GM21528 (cell line): ENCODE results near the gene TNS2.

Experiments
- ATAC-seq: cut with Tn5 transposase; IDR thresholded peaks from one replicate; pipeline ENCODE4 v1.9.1; 2021; ENCODE audit warnings: mild to moderate bottlenecking, moderate library complexity; ENCODE audit not compliant: unreplicated experiment, low FRiP score

The TNS2 gene

DNA sequence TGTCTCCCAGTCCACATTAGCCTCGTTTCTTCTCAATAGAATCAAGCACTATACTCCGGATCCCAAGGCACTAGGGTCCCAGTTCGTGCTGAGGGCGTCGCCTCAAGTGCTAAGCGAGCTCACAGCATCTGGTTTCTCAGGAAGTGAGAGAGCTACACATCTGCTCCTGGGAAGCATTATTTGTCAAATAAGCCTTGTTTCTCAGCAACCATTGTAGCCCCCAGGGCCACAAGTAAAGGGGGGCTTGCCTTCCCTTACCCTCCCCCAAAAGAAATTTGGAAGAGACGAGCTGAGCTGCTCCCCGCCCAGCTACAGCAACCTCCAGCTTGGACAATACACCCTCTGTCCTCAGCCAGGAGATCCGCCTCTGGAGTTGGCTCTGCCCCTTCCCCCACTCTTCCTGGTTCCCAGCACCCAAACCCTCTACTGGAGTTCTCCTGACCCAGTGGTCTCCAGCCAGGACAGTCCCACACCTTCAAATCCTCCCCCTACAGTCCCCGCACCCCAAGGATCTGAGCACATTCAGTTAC, 5.7 kb upstream of the TNS2 start:
- ATAC-seq: no peak

DNA sequence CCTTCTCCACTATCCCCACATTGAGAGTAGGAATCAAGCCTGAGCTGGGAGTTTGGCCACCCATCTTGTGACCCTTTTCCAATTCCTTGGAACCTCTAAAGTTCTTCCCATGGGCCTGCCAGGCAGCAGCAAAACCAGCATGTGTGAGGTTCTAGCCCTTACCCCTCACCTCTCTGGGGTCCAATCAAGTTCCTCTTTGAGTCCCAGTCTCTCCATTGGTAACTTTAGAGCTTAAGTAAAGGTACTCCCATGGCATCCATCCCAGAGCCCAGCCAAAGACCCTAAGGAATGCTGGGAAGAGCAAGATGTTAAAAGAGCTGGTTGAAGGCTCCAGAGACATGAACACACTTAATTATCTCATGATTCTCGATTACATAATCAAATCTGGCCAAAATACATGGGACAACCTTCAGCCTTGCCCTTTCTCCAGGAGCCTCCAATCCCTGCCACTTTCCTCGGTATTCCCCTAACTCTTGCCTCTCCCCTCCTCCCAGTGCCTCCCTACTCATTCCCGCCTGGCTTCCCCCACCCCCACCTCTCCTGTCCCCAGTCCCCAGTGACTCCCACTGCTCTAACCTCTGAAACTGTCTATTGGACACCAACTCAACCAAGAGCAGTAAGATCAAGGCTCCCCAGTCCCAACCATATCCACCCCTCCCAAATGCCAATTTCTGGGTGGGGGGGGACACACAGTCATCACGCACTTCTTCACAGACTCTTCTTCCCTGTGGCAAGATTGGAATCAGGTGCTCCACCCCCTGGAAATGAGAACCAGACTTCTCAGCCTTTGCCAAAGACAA, 4.8 kb upstream of the TNS2 start:
- ATAC-seq: no peak

DNA sequence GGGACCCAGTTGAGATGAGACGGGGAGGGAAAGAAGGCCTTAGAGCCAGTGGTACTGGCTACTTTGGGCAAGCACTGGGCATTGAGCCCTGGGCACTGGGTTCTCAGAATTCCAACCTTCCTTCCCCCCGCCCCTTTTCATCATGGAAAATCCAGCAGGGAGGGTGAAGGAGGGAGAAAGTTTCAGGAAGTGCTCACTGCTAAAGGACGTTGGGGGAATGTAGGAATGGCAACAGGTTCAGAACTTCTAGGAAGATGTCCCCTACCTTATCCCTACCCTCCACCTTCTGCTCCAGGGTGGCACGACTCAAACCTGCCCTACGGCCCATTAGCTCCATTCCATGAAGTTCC, 4.2 kb upstream of the TNS2 start:
- no peak for ATAC-seq

DNA sequence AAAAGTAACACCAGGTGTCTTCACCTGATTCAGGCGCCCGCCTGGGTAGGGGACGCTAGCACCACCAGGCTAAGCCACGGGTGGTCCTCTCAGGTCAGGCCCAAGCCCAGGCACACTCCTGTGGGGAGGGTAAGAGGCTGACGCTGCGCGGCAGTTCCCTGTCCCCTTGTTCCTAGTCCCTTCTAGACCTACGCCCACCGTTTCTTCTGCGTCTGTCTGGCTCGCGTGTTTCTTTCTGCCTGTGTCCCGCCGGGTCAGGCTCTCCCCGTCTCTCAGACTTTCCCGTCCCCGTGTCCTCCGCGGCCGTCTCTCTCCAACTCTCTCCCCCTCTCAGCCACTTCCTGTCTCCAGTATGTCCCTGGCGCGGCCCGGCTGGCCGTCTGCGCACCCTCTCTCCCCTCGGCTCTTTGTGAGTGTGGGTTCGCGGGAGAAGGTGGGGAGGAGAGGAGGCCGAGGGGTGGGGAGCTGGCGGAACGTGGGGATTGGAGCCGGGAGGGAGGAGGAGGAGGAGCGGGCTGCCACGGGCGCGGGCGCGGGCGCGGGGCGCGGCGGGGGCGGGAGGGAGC, 3.1 kb upstream of the TNS2 start:
- peak; percentile 36 for ATAC-seq

DNA sequence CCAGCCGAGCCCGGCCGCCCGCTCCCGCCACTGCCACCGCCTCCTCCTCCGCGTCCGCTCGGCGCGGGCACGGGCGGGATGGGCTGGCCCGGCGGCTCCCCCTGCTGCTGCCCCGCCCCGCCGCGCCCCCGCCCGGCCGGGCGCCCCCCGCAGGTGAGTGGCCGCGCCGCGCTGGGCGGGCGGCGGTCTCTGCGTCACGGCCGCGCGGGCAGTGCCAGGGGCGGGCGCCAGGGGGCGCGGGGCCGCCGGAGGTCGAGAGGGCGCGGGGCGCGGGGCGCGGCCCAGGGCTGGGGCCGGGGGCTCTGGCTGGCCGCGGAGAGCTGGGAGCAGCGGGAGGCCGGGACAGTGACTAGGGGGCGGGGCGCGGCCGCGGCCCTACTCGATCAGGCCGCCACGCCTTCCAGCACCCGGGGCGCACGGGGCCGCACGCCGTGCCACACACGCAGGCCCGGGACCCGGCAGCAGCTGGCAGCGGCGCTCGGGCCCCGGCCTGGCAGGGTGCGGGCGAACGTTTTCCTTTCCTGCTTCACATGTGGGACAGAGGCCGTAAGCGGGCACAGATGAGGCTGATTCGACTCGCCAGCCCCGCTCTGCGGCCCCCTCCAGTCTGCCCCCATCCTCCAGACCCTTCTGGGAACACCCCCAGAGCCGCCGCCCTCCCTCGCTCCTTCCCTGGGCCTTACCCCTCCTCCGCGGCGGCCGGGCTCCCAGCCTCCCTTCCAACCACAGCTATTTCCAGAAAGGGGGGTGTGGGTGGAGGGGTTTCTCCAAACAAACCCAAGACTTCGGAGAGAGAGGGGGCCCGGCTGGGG, 2.4 kb upstream of the TNS2 start:
- peak; percentile 60 for ATAC-seq

DNA sequence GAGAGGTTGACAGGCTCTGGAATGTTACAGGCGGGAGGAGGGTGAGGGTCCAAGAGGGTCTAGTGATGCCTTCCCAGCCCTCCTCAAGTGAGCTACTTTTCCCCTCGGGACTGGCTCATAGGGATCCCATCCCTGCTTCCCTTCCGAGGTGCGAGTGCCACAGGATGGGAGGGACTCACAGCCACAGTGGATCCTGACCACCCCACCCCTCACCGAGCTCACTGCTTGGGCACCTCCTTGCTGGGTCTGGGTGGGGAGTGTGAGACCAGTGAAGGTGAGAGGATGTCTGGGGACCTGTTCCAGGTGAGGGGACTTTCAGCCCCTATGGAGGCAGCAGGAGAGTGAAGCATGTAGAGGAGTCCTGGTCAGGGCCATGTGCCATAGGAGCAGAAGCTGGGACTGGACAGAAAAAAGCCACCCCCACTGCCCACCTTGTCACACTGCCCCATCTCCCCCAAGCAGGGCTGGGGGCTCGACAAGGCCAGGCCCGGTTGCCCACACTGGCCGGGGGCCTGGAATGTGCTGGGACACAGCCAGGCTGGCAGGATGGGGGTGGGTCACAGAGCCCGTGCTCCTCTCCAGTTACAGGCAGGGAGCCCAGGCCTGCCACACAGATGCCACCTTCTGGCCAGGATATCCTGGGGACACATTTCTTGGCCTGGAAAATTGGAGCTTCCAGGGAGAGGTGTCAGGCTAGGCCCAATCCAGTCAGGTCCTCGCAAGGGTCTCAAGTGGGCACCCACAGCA, 1.7 kb upstream of the TNS2 start:
- no peak for ATAC-seq

DNA sequence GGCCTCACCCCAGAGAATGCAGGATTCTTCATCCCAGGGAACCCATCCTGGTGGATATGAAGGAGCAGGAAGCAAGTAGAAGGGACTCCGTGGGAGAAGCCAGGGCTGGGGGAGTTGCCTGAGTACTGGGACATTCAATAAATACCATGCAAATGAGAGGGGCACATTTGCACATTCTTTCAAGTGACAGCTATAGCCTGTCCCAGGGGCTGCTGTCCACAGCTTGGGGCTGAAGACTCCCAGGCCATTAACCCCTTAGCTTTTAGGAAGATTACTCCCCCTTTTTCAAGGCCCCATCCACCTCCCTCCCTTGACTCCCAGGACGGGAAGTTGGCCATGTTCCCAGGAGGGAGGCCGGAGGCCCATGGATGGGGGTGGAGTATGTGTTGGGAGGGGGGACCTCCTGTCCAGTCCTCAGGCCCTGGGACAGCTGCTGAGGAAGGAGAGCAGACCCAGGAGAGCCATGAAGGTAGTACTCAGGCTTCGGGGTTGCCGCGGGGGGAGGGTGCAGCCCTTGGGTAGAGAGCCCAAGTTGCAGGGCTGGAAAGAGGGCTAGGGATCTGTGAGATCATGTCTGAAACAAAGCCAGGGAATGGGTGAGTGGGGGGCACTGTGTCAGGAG, 974 bp upstream of the TNS2 start:
- ATAC-seq: no peak

DNA sequence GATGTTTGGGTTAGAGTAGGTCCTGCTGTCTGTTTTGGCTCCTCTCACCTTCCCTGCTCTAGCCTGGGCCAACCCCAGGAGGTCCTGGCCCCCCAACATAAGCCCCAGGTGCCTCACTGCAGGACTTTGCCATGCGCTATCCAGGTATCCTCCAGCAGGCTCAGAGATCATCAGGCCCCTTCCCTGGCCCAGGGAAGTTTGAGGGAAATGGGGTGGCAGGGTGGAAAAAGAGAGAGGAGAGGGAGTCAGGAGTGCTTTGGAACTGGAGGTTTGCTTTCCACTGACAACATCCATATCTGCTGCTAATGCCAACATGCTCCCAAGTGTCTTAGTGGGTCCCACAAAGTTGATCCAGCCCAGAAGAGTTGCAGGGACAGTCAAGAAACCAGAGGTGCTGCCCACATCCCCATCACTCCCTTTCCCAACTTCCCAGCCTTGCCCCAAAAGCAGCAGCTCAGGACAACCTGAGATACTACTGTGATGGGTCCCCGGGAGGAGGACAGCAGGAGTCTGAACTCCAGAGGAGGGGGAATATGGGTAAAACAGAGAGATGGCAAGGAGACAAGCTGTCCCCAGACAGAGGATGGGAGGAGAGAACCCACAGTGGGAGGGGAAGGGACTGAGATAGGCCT, 677 bp downstream of the TNS2 start:
- no peak for ATAC-seq

DNA sequence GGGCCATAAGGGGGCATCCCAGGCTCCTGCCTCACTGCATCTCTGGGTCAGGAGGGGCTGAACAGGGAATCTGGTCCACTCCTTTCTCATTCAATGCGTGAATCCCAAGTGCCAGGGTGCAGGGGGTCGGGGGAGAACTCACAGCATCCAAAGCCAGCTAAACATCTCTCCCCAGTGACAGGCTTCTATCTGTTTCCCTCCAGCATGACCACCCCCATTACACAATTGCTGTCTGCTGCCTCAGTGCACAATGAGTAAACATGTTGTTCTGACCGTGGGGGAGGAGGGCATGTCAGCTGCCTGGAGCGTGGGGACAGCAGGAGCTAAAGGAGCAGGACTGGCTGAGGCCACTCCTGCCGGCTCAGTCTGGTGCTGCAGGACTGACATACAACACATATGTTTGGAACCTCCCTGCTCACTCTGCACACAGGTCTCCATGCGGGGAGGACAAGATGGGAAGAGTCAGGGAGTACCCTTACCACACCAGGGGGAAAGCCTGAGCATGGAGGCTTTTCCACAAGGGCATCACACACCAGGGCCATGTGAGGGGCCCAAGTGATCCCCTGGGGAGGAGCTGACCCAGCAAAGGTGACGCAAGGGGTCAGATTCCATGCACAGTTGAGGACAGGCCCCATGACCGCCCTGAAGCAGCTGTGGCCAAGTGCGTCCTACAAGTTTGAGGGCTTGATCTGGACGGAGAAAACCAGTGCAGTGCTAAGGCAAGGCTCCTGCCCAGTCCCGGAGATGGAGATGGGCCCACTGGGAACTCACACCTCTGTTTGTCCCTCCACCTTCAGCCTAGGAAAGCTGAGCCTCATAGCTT, 1.4 kb downstream of the TNS2 start:
- no peak for ATAC-seq

DNA sequence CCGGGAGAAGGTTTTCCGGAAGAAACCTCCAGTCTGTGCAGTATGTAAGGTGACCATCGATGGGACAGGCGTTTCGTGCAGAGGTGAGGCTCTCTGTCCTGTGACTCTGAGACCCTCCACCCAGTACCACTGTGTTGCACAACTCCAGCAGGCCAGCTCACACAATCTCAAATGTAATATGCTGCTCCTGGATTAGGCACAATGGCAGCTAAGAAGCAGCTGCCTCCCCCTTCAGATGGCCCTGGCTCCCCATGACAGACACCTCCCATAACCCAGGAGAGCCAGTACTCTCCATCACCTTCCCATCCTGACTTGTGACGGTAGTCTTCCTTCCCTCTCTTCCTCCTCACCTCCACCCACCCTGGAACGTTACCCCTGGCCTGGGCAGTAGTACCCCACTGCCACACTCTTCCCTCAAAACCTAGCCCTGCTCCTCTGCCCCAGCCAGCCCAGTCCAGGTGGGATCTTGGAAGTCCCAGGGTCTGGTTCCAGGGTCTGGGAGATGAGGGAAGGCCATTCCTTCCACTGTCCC, 2.1 kb downstream of the TNS2 start:
- no peak for ATAC-seq

DNA sequence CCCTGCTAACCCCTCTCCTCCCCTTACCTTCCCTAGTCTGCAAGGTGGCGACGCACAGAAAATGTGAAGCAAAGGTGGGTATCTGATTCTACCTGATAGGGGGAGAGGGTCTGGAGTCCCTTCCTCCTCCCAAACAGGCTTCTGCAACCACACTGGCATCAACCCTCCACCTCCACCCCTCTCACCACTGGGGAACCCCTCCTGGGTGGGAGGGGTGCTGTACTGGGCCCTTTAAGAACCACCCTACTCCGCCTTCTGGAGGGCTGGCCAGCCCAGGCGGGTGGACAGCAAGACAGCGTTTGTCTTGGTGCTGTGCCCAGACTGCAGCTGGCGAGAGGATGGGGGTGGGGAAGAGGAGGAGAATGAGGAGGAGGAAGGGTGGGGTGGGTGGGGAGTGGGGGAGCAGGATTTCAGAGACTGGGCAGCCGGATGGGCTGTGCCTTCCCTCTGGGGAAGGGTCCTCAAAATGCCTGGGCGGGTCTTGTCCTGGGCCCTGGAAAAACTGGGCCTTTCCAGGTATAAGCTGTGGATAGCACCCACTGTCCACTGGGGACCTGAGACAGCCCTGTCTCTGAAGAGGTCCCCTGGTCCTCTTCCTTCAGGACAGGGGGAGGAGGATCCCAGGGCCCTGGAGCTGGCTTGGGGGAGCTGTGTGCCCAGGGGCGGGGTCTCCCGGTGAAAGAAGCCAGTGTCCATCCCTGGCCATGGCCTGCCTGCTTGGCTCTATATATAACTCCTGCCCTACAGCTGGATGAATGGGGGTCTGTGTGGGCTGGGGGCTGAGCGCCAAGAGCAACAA, 2.8 kb downstream of the TNS2 start:
- ATAC-seq: no peak

DNA sequence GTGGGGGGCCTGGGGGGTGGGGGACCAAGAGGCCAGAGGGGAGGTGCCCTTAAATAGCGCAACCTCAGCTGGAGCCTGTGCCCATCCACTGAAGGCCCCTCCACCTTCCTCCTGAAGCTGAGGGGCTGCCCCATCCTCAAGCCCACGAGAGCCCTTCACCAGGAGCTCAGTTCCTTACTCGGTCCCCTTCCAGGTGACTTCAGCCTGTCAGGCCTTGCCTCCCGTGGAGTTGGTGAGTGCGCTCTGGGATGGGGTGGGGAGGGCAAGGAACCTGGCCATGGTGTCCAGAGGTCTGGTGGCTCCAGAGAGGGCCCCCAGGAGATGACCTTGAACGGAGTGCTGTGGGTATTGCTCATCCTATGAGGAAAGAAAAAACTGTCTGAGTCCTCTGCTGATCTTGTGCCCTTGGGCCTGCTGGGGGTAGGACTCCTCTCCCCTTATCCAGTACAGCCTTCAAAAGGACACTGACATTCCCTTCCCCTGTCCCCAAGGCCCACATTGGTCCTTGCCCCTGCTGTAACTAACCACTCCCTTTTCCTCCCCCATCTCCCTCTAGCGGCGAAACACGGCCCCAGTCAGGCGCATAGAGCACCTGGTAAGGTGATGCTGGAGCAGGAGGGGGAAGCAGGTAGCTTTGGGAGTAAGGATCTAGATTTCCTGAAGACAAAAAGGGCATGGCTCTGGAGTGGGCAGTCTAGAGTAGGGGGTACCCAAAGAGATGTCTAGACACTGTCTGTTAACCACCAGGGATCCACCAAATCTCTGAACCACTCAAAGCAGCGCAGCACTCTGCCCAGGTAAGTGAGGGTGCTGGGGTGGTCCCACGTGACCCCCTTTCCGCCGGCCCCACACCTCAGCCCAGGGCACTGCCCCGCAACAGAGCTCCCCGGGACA, 3.6 kb downstream of the TNS2 start:
- peak; percentile 1 for ATAC-seq

DNA sequence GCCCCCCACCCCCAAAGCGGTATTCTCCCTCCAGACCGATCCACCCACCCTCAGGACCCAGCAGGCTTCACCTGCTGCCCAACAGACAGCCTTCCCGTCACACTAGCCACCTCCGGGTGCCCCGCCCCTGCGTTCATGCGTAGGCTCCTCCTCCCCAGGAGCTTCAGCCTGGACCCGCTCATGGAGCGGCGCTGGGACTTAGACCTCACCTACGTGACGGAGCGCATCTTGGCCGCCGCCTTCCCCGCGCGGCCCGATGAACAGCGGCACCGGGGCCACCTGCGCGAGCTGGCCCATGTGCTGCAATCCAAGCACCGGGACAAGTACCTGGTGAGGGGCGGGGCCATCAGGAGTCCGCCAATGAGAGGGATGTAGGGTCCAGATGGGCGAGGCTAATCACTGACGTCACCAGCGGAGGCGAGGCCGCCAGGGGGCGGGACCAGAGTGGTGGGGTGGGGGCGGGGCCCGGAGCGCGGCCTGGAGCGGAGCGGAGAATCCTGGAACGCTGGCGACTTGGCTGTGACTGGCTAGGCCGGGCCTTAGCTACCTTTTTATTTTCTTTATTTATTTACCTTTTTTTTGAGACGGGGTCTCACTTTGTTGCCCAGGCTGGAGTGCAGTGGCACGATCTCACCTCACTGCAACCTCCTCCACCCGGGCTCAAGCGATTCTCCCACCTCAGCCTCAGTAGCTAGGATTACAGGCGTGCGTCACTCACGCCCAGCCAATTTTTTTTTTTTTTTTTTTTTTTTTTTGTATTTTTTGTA, 4.4 kb downstream of the TNS2 start:
- ATAC-seq: peak; percentile 83

DNA sequence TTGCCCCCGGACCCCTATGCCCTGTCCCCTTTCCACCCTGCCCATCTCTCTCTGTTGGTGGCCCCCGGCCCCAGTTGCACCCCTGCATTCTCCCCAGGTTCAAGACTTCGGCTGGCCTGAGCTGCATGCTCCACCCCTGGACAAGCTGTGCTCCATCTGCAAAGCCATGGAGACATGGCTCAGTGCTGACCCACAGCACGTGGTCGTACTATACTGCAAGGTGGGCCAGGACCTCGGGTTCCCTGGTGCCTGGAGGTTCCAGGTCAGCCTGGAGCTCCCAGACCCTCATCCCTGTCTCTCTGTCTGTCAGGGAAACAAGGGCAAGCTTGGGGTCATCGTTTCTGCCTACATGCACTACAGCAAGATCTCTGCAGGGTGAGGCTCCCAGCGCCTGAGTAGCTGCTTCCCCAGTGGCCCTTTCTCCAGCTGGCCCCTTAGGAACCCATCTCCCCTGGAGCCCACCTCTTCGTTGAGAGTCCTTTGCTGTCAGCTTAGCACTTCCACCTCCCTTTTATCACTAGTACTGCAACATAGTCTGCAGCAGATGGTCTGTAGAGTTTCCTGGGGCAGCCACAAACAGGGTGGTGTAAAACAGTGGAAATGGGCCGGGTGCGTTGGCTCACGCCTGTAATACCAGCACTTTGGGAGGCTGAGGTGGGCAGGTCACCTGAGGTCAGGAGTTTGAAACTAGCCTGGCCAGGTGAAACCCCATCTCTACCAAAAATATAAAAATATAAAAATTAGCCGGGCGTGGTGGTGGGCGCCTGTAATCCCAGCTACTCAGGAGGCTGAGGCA, 5.8 kb downstream of the TNS2 start:
- no peak for ATAC-seq

DNA sequence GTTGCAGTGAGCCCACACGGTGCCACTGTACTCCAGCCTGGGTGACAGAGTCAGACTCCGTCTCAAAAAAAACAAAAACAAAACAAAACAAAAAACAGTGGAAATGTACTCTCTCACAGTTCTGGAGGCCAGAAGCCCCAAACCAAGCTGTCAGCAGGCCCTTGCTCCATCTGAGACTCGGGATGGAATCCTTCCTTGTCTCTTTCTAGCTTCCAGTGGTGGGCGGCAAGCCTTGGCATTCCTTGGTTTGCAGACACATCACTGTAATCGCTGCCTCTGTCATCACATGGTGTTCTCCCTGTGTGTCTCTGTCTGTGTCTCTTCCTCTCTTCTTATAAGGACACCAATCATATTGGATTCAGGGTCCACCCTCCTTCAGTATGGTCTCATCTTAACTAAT, 6.4 kb downstream of the TNS2 start:
- ATAC-seq: no peak
